Kidney (tissue), 14 donors: ENCODE data around the gene NUMA1. TPM values are rescaled to one million over a fixed set of nuclear protein-coding genes. Genes with fewer than 3 reads are reported as not detected.

ENCODE experiments used
- DNase-seq, 5 donors: peaks; one replicate each; pipeline ENCODE4 v3.0.0-alpha.2; 2013 to 2020
- FAIRE-seq: peaks from 2 replicates; lab custom pipeline; 2012; peaks lifted over from hg19 to GRCh38; lab: Jason Lieb, UNC
- H3K27ac ChIP-seq, 2 donors: one replicate each; pipeline ENCODE4 v1.7.0; 2013; ENCODE audit warnings: low read depth in 2 of 2, low read length in 2 of 2, inconsistent platforms in 1 of 2
- H3K27me3 ChIP-seq: one replicate; pipeline ENCODE4 v1.7.1; 2013; ENCODE audit warnings: low read length, inconsistent platforms; ENCODE audit not compliant: control insufficient read depth, insufficient read depth
- H3K36me3 ChIP-seq, 3 donors: one replicate each; pipeline versions ENCODE4 v1.7.0 to v1.7.1; 2013; ENCODE audit warnings: low read length in 3 of 3, control low read depth in 1 of 3, inconsistent platforms in 1 of 3; ENCODE audit not compliant: insufficient read depth in 3 of 3, control insufficient read depth in 2 of 3
- H3K4me1 ChIP-seq, 3 donors: one replicate each; pipeline versions ENCODE4 v1.7.0 to v1.7.1; 2013; ENCODE audit warnings: low read length in 3 of 3, inconsistent platforms in 1 of 3, low read depth in 1 of 3; ENCODE audit not compliant: control insufficient read depth in 2 of 3, insufficient read depth in 2 of 3
- H3K4me3 ChIP-seq, 3 donors: one replicate each; pipeline versions ENCODE4 v1.7.0 to v1.8.1; 2013; ENCODE audit warnings: low read length in 3 of 3, control low read depth in 1 of 3, inconsistent platforms in 1 of 3
- H3K9ac ChIP-seq, 3 donors: one replicate each; pipeline versions ENCODE4 v1.7.0 to v1.7.1; 2013; ENCODE audit warnings: low read length in 3 of 3, control low read depth in 1 of 3, inconsistent platforms in 1 of 3
- H3K9me3 ChIP-seq, 3 donors: one replicate each; pipeline versions ENCODE4 v1.7.0 to v1.7.1; 2013; ENCODE audit warnings: low read length in 3 of 3, control low read depth in 1 of 3, inconsistent platforms in 1 of 3; ENCODE audit not compliant: control insufficient read depth in 2 of 3, insufficient read depth in 1 of 3
- intact Hi-C: fragments of 100-400 bp; cut with DNase I; formaldehyde crosslinking; loops from one replicate; pipeline ENCODE4 v1.11.1; 2022
- polyA plus RNA-seq: library from polyadenylated mRNA; stranded (reverse); fragments of 350-450 nt; fragmentation: Illumina TruSeq; extraction: RNeasy Lipid Tissue Mini Kit (QIAGEN cat#74804); gene quantifications from one replicate; pipeline ENCODE4 v1.2.3, GENCODE V29; 2014; ENCODE audit warnings: low read depth, low replicate concordance; ENCODE audit not compliant: insufficient read depth
- total RNA-seq: library from RNA; stranded (reverse); fragmentation: NEBNext Ultra II Directional; extraction: Animal tissue kit (Norgen Biotek cat#: 25700); gene quantifications from one replicate; pipeline ENCODE4 v1.2.1, GENCODE V29; 2021
- TF ChIP-seq, protein P1 (sequence below): IDR thresholded peaks from 3 replicates; pipeline ENCODE4 v1.5.1; 2012; ENCODE audit warnings: mild to moderate bottlenecking, moderate library complexity, borderline replicate concordance; ENCODE audit not compliant: insufficient read depth; ENCODE audit errors: extremely low read depth
- donor health status: control.
- donor health status: control.
- donor health status: control.
- donor health status: control.
- donor health status: control.
- donor health status: DM: yes; HTN: yes; CAD: no.
- donor health status: Normal renal cell carcinoma (clear cell type).

The NUMA1 gene
- total and polyA plus RNA-seq, 2 donors from 2014 or later = 85.3 to 198 TPM

DNA sequence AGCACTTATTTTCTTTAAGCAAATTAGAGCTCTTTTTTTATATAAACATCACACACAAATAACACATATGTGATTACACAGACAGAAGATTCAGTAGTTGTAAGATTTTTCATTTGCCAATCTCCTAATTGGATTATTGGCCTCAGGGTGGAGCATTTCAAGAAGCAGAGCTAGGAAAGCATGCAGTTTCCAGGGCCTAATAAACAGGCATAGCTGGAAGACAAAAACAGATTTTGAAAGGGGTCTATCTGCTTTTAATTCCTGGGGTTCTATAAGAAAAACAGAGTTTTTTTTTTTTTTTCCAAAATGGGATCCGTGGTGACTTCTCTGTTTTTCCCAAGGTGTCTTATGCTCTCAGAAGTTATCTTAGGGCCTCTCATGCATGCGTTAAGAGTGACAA, 47.6 kb upstream of the NUMA1 start:
- intact Hi-C loops = no loop called here
- no peak overlapping the region for H3K27ac ChIP-seq
- FAIRE-seq (no peak), DNase-seq (no peak)
- H3K27me3 ChIP-seq = no peaks in the 10 kb centered on the region
- no peak overlapping the region for H3K9ac ChIP-seq
- H3K36me3 ChIP-seq = no peaks in the 10 kb centered on the region
- no peak overlapping the region for H3K4me3 ChIP-seq
- H3K9me3 ChIP-seq = peaks cover 0 to 4% (median 0%) of the 10 kb centered on the region in 3 donors
- H3K4me1 ChIP-seq = peaks cover 0 to 11% (median 7%) of the 10 kb centered on the region in 3 donors
- TF ChIP-seq, protein P1, sequence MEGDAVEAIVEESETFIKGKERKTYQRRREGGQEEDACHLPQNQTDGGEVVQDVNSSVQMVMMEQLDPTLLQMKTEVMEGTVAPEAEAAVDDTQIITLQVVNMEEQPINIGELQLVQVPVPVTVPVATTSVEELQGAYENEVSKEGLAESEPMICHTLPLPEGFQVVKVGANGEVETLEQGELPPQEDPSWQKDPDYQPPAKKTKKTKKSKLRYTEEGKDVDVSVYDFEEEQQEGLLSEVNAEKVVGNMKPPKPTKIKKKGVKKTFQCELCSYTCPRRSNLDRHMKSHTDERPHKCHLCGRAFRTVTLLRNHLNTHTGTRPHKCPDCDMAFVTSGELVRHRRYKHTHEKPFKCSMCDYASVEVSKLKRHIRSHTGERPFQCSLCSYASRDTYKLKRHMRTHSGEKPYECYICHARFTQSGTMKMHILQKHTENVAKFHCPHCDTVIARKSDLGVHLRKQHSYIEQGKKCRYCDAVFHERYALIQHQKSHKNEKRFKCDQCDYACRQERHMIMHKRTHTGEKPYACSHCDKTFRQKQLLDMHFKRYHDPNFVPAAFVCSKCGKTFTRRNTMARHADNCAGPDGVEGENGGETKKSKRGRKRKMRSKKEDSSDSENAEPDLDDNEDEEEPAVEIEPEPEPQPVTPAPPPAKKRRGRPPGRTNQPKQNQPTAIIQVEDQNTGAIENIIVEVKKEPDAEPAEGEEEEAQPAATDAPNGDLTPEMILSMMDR = no peak

DNA sequence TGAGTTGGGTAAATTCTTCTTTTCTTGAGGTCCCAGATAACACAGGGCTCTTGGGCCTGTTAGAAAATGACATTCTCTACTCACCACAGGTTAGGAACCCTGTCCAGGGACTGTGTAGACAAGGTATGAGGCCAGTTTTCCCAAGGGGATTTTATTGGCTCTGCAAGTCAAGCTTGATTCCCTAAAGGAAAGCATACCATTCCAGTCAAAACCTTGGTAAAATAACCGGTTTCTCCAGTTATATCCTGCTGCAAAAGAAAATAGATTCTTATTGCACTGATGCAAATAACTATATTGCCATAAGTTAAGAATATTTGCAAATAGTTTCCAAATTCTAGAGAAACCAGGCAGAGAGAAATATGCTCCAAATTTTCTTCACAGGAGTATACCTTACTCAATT, 45.6 kb upstream of the NUMA1 start:
- DNase-seq (no peak), FAIRE-seq (no peak)
- Histone ChIP-seq H3K4me3 (no peak overlapping the region), H3K9ac (no peak overlapping the region), H3K4me1 (peaks cover 0 to 11% (median 8%) of the 10 kb centered on the region in 3 donors), H3K36me3 (no peaks in the 10 kb centered on the region), H3K27me3 (no peaks in the 10 kb centered on the region), H3K27ac (no peak overlapping the region), H3K9me3 (peaks cover 0 to 4% (median 0%) of the 10 kb centered on the region in 3 donors)
- intact Hi-C loops = no loop called here
- TF ChIP-seq, protein P1 = no peak

DNA sequence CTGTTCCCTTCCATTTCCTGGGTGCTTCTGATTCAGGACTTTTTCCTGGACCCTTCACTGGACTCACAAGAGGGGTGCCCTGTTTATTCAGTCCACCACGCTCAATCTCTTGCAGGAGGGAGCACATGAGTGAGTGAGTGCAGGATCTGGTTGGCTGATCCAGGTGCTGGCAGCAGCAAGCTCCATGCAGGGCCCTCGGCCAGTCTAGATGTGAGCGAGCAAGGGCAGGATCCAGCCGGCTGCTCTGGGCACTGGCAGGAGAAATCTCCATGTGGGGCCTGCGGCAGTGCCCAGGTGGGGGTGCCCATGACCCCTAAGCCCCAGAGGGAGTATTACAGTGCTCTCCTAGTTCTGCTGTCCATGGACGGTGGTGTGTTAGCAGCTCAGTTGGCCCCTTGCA, 43.7 kb upstream of the NUMA1 start:
- Histone ChIP-seq H3K36me3 (no peaks in the 10 kb centered on the region), H3K4me1 (peaks cover 0 to 11% (median 8%) of the 10 kb centered on the region in 3 donors), H3K27ac (peak overlapping the region; percentile 63 to 80), H3K9me3 (peaks cover 0 to 4% (median 0%) of the 10 kb centered on the region in 3 donors), H3K4me3 (no peak overlapping the region), H3K9ac (peak overlapping the region in 1 of 3 donors; percentile 26), H3K27me3 (no peaks in the 10 kb centered on the region)
- TF ChIP-seq, protein P1 = no peak
- DNase-seq (peak in 1 of 5 donors; percentile 82), FAIRE-seq (no peak)
- intact Hi-C loops = no loop called here

GRCh38 chr11:72123117-72123653, 42.8 kb upstream of the NUMA1 start:
- Histone ChIP-seq H3K27me3 (no peaks in the 10 kb centered on the region), H3K36me3 (no peaks in the 10 kb centered on the region), H3K9ac (peak overlapping the region in 2 of 3 donors; percentile 26 to 46), H3K4me3 (no peak overlapping the region), H3K4me1 (peaks cover 0 to 11% (median 8%) of the 10 kb centered on the region in 3 donors), H3K9me3 (peaks cover 0 to 4% (median 0%) of the 10 kb centered on the region in 3 donors), H3K27ac (peak overlapping the region; percentile 63 to 80)
- intact Hi-C loops = no loop called here
- FAIRE-seq (no peak), DNase-seq (peak in 2 of 5 donors; percentile 3 to 31)
- TF ChIP-seq, protein P1 = no peak
